ENCODE results near the gene PUM1.

DNA sequence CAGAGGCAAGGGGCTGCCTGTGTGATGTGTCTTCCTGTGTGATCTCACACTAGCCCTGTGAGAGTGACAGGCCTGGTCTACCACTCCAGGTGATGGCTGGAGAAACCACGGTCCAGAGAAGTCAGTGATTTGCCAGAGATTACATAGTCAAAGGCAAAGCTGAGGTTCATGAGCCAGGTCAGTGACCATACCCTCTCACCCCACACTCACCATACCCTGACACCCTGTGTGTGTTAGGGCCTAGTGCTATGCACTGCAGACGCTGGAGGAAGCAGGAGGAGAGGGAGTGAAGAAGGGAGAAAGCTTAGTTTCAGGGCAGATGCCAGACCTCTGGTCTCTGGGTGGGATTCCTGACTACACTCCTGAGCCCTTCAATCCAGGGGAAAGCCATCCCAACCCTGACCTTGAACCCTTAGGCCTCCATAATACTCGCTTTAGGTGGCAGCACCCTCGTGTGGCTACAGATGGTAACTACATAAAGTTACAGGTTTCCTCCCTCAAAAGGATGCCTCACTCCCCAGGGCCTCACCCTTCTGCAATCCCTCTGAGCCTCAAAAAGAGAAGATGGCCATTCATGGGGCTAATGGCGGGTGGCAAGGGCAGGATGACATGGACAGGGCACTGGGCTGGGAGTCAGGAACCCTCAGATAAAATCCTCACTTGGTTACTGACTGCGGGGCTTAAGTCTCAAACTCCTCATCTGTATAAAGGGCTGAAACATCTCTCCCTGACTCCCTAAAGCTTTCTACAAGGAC lies 136.2 kb downstream of the PUM1 start:
- TF ChIP-seq POLR2AphosphoS5 (IDR thresholded peaks at IDR 0.05) (no peak), POLR2A (IDR thresholded peaks at IDR 0.05) (no peak)

Data from prostate gland (tissue), 1 donor.